D721Med (cell line): ENCODE data around the gene GLP1R.

Experiments used
- DNase-seq: peaks from one replicate; pipeline ENCODE4 v3.0.0; 2011; ENCODE audit warnings: low spot score; ENCODE audit not compliant: insufficient read length
- FAIRE-seq: peaks from 2 replicates; lab custom pipeline; 2011; peaks lifted over from hg19 to GRCh38; lab: Jason Lieb, UNC
- CTCF ChIP-seq: IDR thresholded peaks from 2 replicates; pipeline ENCODE4 v1.5.1; 2012; ENCODE audit warnings: mild to moderate bottlenecking, control low read depth; ENCODE audit not compliant: insufficient read depth; ENCODE audit errors: missing control alignments

Gene GLP1R

GRCh38 chr6:39009476-39009875 lies 39.1 kb upstream of the GLP1R start:
- TF ChIP-seq CTCF, result no peak
- DNase-seq, result no peak
- no peak for FAIRE-seq

GRCh38 chr6:39016839-39017546 lies 31.6 kb upstream of the GLP1R start:
- TF ChIP-seq CTCF, result no peak
- no peak for DNase-seq
- no peak for FAIRE-seq

GRCh38 chr6:39017547-39017880 lies 31.1 kb upstream of the GLP1R start:
- TF ChIP-seq CTCF, result no peak
- FAIRE-seq, result no peak
- DNase-seq, result no peak

GRCh38 chr6:39018103-39018502 lies 30.5 kb upstream of the GLP1R start:
- TF ChIP-seq CTCF, result no peak
- DNase-seq, result no peak
- no peak for FAIRE-seq

- FAIRE-seq (no peak), DNase-seq (no peak)
- no peak for TF ChIP-seq CTCF
Measured at GRCh38 chr6:39020136-39020535, 28.4 kb upstream of the GLP1R start.

GRCh38 chr6:39021041-39021440 lies 27.5 kb upstream of the GLP1R start:
- TF ChIP-seq CTCF, result no peak
- DNase-seq (no peak), FAIRE-seq (no peak)

GRCh38 chr6:39021779-39022178 lies 26.8 kb upstream of the GLP1R start:
- no peak for DNase-seq
- no peak for TF ChIP-seq CTCF
- no peak for FAIRE-seq
